IMR-90 (cell line): ENCODE results near the gene ACTR10. TPM values are rescaled to one million over a fixed set of nuclear protein-coding genes. Genes with fewer than 3 reads are reported as not detected.

Experiments
- ATAC-seq: fragments of 200-7000 bp; cut with Tn5 transposase; 2 replicates; pipeline ENCODE4 v1.9.1; 2020; ENCODE audit warnings: low read depth, mild to moderate bottlenecking, moderate library complexity
- BruUV-seq: library from RNA; stranded (reverse); fragments of 400-500 nt; replicated peaks from 2 replicates; lab custom pipeline; 2021; lab: Mats Ljungman, UMichigan
- CTCF ChIA-PET: fragments of 300-600 bp; formaldehyde crosslinking; extraction: SDS; loops from one replicate; lab custom pipeline; 2021; ENCODE audit warnings: antibody characterized with exemption; lab: Yijun Ruan, JAX
- POLR2A ChIA-PET: fragments of 300-600 bp; sonication (Branson Sonifier 250); formaldehyde crosslinking; loops from one replicate; lab custom pipeline; 2022; ENCODE audit warnings: antibody characterized with exemption; ENCODE audit not compliant: unreplicated experiment; lab: Charles Lee
- DNase-seq: peaks from one replicate; pipeline ENCODE4 v3.0.0; 2013
- H2AFZ ChIP-seq: replicated peaks from 2 replicates; pipeline ENCODE3; 2013; ENCODE audit warnings: low read length, mild to moderate bottlenecking; ENCODE audit not compliant: poor library complexity
- H2AK5ac ChIP-seq: 2 replicates; pipeline ENCODE4 v1.6.1; 2013; ENCODE audit warnings: low read depth, low read length, inconsistent platforms
- H2AK9ac ChIP-seq: replicated peaks from 2 replicates; pipeline ENCODE3; 2013; ENCODE audit warnings: mild to moderate bottlenecking, low read depth, low read length, moderate library complexity; ENCODE audit not compliant: poor library complexity
- H2BK120ac ChIP-seq: 2 replicates; pipeline ENCODE4 v1.6.1; 2013; ENCODE audit warnings: low read depth, low read length, inconsistent platforms
- H2BK15ac ChIP-seq: 3 replicates; pipeline ENCODE4 v1.6.1; 2013; ENCODE audit warnings: low read depth, low read length, inconsistent platforms
- H2BK20ac ChIP-seq: 2 replicates; pipeline ENCODE4 v1.6.1; 2013; ENCODE audit warnings: low read depth, mild to moderate bottlenecking, inconsistent platforms, low read length, moderate library complexity
- H2BK5ac ChIP-seq: 2 replicates; pipeline ENCODE4 v1.6.1; 2013; ENCODE audit warnings: mild to moderate bottlenecking, low read depth, low read length, inconsistent platforms; ENCODE audit not compliant: poor library complexity, severe bottlenecking
- H3K14ac ChIP-seq: replicated peaks from 2 replicates; pipeline ENCODE4 v1.6.1; 2013; ENCODE audit warnings: low read depth, low read length, inconsistent platforms
- H3K18ac ChIP-seq: 2 replicates; pipeline ENCODE4 v1.6.1; 2013; ENCODE audit warnings: low read depth, low read length, control low read depth
- H3K23ac ChIP-seq: 2 replicates; pipeline ENCODE4 v1.6.1; 2013; ENCODE audit warnings: low read depth, low read length, inconsistent platforms
- H3K27ac ChIP-seq: 2 replicates; pipeline ENCODE4 v1.5.1; 2013; ENCODE audit warnings: mild to moderate bottlenecking, control low read depth, low read length; ENCODE audit not compliant: insufficient read depth
- H3K27me3 ChIP-seq: 2 replicates; pipeline ENCODE4 v1.6.1; 2013; ENCODE audit warnings: low read length; ENCODE audit not compliant: control insufficient read depth, insufficient read depth
- H3K36me3 ChIP-seq: 2 replicates; pipeline ENCODE4 v1.6.1; 2013; ENCODE audit warnings: low read length, mixed read lengths; ENCODE audit not compliant: control insufficient read depth, insufficient read depth
- H3K4ac ChIP-seq: 2 replicates; pipeline ENCODE4 v1.6.1; 2013; ENCODE audit warnings: low read depth, low read length, inconsistent platforms
- H3K4me1 ChIP-seq: 2 replicates; pipeline ENCODE4 v1.6.1; 2013; ENCODE audit warnings: low read length, mixed read lengths; ENCODE audit not compliant: control insufficient read depth, insufficient read depth
- H3K4me2 ChIP-seq: 2 replicates; pipeline ENCODE4 v1.6.1; 2013; ENCODE audit warnings: low read depth, mild to moderate bottlenecking, control low read depth, low read length, moderate library complexity
- H3K4me3 ChIP-seq: 2 replicates; pipeline ENCODE4 v1.5.1; 2013; ENCODE audit warnings: low read depth, mild to moderate bottlenecking, control low read depth, low read length, moderate library complexity; ENCODE audit not compliant: insufficient read depth
- H3K56ac ChIP-seq: 2 replicates; pipeline ENCODE4 v1.6.1; 2013; ENCODE audit warnings: low read length, inconsistent platforms; ENCODE audit not compliant: insufficient read depth; ENCODE audit errors: extremely low read depth
- H3K79me1 ChIP-seq, 2 experiments: 2 replicates each; pipeline ENCODE4 v1.6.1; 2013; ENCODE audit warnings: low read length in 2 of 2, inconsistent platforms in 1 of 2, low read depth in 1 of 2
- H3K9ac ChIP-seq: 2 replicates; pipeline ENCODE4 v1.6.1; 2013; ENCODE audit warnings: low read depth, low read length, control low read depth
- H3K9me1 ChIP-seq: 2 replicates; pipeline ENCODE4 v1.6.1; 2013; ENCODE audit warnings: low read length, inconsistent platforms; ENCODE audit not compliant: insufficient read depth
- H3K9me3 ChIP-seq: 2 replicates; pipeline ENCODE4 v1.6.1; 2013; ENCODE audit warnings: low read length; ENCODE audit not compliant: control insufficient read depth, insufficient read depth
- H4K20me1 ChIP-seq: 2 replicates; pipeline ENCODE4 v1.6.1; 2013; ENCODE audit warnings: low read length, inconsistent platforms; ENCODE audit not compliant: insufficient read depth
- H4K5ac ChIP-seq: 2 replicates; pipeline ENCODE4 v1.6.1; 2013; ENCODE audit warnings: mild to moderate bottlenecking, low read depth, low read length, control low read depth
- H4K8ac ChIP-seq, 2 experiments: 2 replicates each; pipeline ENCODE4 v1.6.1; 2013; ENCODE audit warnings: low read depth in 2 of 2, low read length in 2 of 2, control low read depth in 1 of 2, inconsistent platforms in 1 of 2
- H4K91ac ChIP-seq: 2 replicates; pipeline ENCODE4 v1.6.1; 2013; ENCODE audit warnings: low read depth, low read length, inconsistent platforms; ENCODE audit not compliant: insufficient read depth
- CHD1 ChIP-seq: IDR thresholded peaks from 2 replicates; pipeline ENCODE4 v1.6.1; 2012; ENCODE audit warnings: low read depth, low read length, improper control_type of control experiment
- NFE2L2 ChIP-seq: fragments of 150-350 bp; IDR thresholded peaks from 2 replicates; pipeline ENCODE4 v1.6.1; 2016; ENCODE audit warnings: low read depth, mild to moderate bottlenecking, low read length
- SMC3 ChIP-seq: fragments of 150-350 bp; IDR thresholded peaks from 2 replicates; pipeline ENCODE4 v1.6.1; 2016; ENCODE audit warnings: low read depth, mild to moderate bottlenecking, antibody characterized with exemption, low read length, moderate library complexity
- WGBS, 2 experiments: methylation state at CpG; one replicate each; pipeline versions ENCODE4 v1.1.5 to v1.1.7; 2013; ENCODE audit warnings: missing lambda C conversion rate in 2 of 2; ENCODE audit not compliant: insufficient read length in 1 of 2; ENCODE audit errors: extremely low coverage in 2 of 2; 5-methylcytosine and 5-hydroxymethylcytosine counted together
- dilution Hi-C: fragments of 300-500 bp; cut with HindIII; formaldehyde crosslinking; loops from one replicate; pipeline ENCODE4 v1.14.3; 2018; ENCODE audit warnings: low sequenced_read_pairs; ENCODE audit not compliant: unreplicated experiment
- in situ Hi-C: fragments of 300-500 bp; cut with MboI; formaldehyde crosslinking; loops from 3 replicates; pipeline ENCODE4 v1.14.3; 2019; ENCODE audit warnings: low sequenced_read_pairs, inconsistent platforms, mixed read lengths
- intact Hi-C: fragments of 100-400 bp; cut with micrococcal nuclease; formaldehyde crosslinking; loops from 2 replicates; pipeline ENCODE4 v1.10.0; 2022
- polyA plus RNA-seq, 3 experiments: library from polyadenylated mRNA; depleted of rRNA; stranded (reverse); fragments of >200 nt; gene quantifications; 2 replicates each; pipeline ENCODE4 v1.2.3, GENCODE V29; 2012; ENCODE audit warnings: low replicate concordance in 1 of 3
- total RNA-seq: library from RNA; depleted of rRNA; stranded (reverse); fragments of >200 nt; gene quantifications from 2 replicates; pipeline ENCODE4 v1.2.3, GENCODE V29; 2012

The ACTR10 gene
- total and polyA plus RNA-seq, 2 of the 4 experiments (the other 2 are of a cell fraction): 71.0 to 71.7 TPM

DNA sequence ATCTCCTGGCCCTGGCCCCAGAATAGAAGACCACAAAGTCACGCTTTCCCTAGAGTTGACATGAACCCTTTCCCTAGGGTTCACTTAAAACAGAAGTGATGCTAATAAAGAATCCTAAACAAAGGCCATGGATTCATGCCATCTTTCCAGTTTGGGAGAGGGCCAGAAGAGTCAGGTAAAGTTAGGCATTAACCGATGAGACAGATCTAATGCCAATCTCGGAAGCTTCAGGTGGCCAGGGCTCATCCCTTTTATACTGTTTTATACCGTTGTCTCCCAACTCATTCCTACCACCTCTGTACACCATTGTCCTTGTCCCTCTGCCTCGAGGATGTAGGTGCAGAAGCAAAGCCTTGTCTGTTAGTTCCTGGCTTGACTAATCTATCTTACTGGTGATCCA is 22.8 kb upstream of the ACTR10 start:
- H3K9me1 ChIP-seq: no peaks in the 10 kb centered on the region
- no peak overlapping the region for H2AK9ac ChIP-seq
- 80% methylated on average over 2 of the region's 5 CpGs; no CpG with 5 or more reads in 1 of the 2 experiments for WGBS, 2 experiments
- H4K91ac ChIP-seq: no peak overlapping the region
- no peak overlapping the region for H3K56ac ChIP-seq
- no peak overlapping the region for H3K4me2 ChIP-seq
- intact Hi-C loops: loop anchor here (5.0 kb wide), 1 partner anchor 670 kb away; no protein-coding TSS in a partner anchor
- H3K9me3 ChIP-seq: no peaks in the 10 kb centered on the region
- H3K79me1 ChIP-seq: no peaks in the 10 kb centered on the region
- H3K36me3 ChIP-seq: no peaks in the 10 kb centered on the region
- BruUV-seq: no TSS peak
- no peak overlapping the region for H3K27ac ChIP-seq
- H3K18ac ChIP-seq: no peak overlapping the region
- H2AK5ac ChIP-seq: no peak overlapping the region
- no peak overlapping the region for H3K4ac ChIP-seq
- H2BK120ac ChIP-seq: no peak overlapping the region
- H2BK20ac ChIP-seq: no peak overlapping the region
- ATAC-seq (no peak), DNase-seq (no peak)
- no peak overlapping the region for H2AFZ ChIP-seq
- H4K20me1 ChIP-seq: no peaks in the 10 kb centered on the region
- no peak overlapping the region; the same call in 1 of the 2 replicates for H3K23ac ChIP-seq
- no peaks in the 10 kb centered on the region; the same call in 1 of the 2 replicates for H3K27me3 ChIP-seq
- POLR2A ChIA-PET: no interaction called here
- no peak overlapping the region for H3K9ac ChIP-seq
- H4K5ac ChIP-seq: no peak overlapping the region
- in situ Hi-C loops: no loop called here
- dilution Hi-C loops: no loop called here
- no peaks in the 10 kb centered on the region for H3K4me1 ChIP-seq
- CTCF ChIA-PET: no interaction called here
- no peak overlapping the region for H3K4me3 ChIP-seq
- H2BK5ac ChIP-seq: no peak overlapping the region
- H2BK15ac ChIP-seq: no peak overlapping the region
- no peak overlapping the region for H3K14ac ChIP-seq
- no peak for TF ChIP-seq SMC3
- no peak for TF ChIP-seq CHD1
- no peak for TF ChIP-seq NFE2L2
- H4K8ac ChIP-seq: no peak overlapping the region
